ENCODE data around the gene SOX9.

Gene SOX9

DNA sequence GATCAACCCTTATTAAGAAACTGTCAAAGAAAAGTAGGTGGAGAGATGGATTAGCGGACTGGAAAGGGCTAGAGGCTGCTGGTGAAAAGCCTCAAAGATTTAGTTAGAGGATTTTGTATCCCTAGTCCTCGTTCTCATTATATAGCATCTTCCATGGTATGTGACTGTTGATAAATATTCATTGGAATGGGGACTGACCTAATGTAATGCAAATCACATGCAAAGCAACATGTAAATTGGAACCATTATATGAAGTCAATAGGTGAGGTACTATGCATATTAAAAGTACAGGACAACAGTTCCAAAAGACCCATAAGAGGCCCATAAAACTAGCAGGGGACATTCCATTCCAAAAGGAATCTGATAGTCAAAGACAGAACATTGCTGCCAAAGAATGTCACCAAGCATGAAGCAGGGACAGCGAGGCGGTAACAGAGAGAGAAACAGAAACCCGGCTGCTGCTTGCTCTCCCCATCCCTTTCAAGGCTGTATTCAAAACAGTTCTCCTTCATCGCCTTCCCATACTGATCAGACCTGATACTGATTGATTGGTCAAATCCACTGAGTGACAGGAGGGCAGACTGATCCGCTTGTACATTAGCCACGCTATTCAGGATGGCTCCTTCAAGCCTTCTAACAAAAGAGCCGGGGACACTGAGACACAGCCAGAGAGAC lies 44.5 kb downstream of the SOX9 start:
- Histone ChIP-seq H3K9ac (ENCODE audit: low read depth, low read length) (no peak overlapping the region), H3K4me3 (ENCODE audit: low read depth, low read length) (no peak overlapping the region), H3K9me3 (ENCODE audit: control insufficient read depth, insufficient read depth, low read length) (no peaks in the 10 kb centered on the region), H3K27me3 (ENCODE audit: control insufficient read depth, insufficient read depth, low read length) (peaks cover 3% of the 10 kb centered on the region; the same call in 1 of the 2 replicates), H3K36me3 (ENCODE audit: control insufficient read depth, insufficient read depth, low read length) (no peaks in the 10 kb centered on the region), H3K27ac (ENCODE audit: low read depth, low read length) (peak overlapping the region; percentile 5), H3K4me1 (ENCODE audit: control insufficient read depth, insufficient read depth, low read length) (peaks cover 23% of the 10 kb centered on the region)

- H3K36me3 ChIP-seq (ENCODE audit: control insufficient read depth, insufficient read depth, low read length): no peaks in the 10 kb centered on the region
- no peak overlapping the region for H3K4me3 ChIP-seq (ENCODE audit: low read depth, low read length)
- no peaks in the 10 kb centered on the region for H3K9me3 ChIP-seq (ENCODE audit: control insufficient read depth, insufficient read depth, low read length)
- H3K27me3 ChIP-seq (ENCODE audit: control insufficient read depth, insufficient read depth, low read length): peaks cover 3% of the 10 kb centered on the region; the same call in 1 of the 2 replicates
- peak overlapping the region; percentile 5 for H3K27ac ChIP-seq (ENCODE audit: low read depth, low read length)
- H3K9ac ChIP-seq (ENCODE audit: low read depth, low read length): no peak overlapping the region
- H3K4me1 ChIP-seq (ENCODE audit: control insufficient read depth, insufficient read depth, low read length): peaks cover 23% of the 10 kb centered on the region
Measured at GRCh38 chr17:72165867-72166439, 45.1 kb downstream of the SOX9 start.

DNA sequence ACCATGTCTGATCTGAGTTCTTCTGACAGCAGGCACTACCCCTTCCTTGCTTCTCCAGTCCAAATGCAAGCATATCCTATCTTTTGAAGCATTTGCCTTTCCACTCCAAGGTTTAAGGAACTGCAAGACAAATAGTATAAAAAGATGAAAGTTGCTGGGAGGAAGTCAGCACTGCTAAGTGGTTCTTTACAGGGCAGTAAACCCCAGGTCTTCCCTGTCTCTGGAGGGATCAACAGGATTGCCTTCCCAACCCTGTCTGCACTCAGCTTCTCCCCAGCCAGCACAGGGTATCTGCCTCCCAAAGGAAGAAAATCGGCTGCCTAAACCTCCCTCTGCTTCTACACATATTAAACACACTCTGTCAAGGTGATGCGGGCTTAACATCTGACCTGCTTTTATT lies 46.8 kb downstream of the SOX9 start:
- Histone ChIP-seq H3K9ac (ENCODE audit: low read depth, low read length) (no peak overlapping the region), H3K4me1 (ENCODE audit: control insufficient read depth, insufficient read depth, low read length) (peaks cover 30% of the 10 kb centered on the region), H3K27me3 (ENCODE audit: control insufficient read depth, insufficient read depth, low read length) (peaks cover 3% of the 10 kb centered on the region; the same call in 1 of the 2 replicates), H3K36me3 (ENCODE audit: control insufficient read depth, insufficient read depth, low read length) (no peaks in the 10 kb centered on the region), H3K4me3 (ENCODE audit: low read depth, low read length) (no peak overlapping the region), H3K9me3 (ENCODE audit: control insufficient read depth, insufficient read depth, low read length) (no peaks in the 10 kb centered on the region), H3K27ac (ENCODE audit: low read depth, low read length) (no peak overlapping the region)

- Histone ChIP-seq H3K27me3 (ENCODE audit: control insufficient read depth, insufficient read depth, low read length) (peaks cover 3% of the 10 kb centered on the region; the same call in 1 of the 2 replicates), H3K36me3 (ENCODE audit: control insufficient read depth, insufficient read depth, low read length) (no peaks in the 10 kb centered on the region), H3K9me3 (ENCODE audit: control insufficient read depth, insufficient read depth, low read length) (no peaks in the 10 kb centered on the region), H3K27ac (ENCODE audit: low read depth, low read length) (no peak overlapping the region), H3K4me3 (ENCODE audit: low read depth, low read length) (no peak overlapping the region), H3K9ac (ENCODE audit: low read depth, low read length) (no peak overlapping the region), H3K4me1 (ENCODE audit: control insufficient read depth, insufficient read depth, low read length) (peaks cover 29% of the 10 kb centered on the region)
Measured at GRCh38 chr17:72169823-72170222, 49.0 kb downstream of the SOX9 start.

- Histone ChIP-seq H3K36me3 (ENCODE audit: control insufficient read depth, insufficient read depth, low read length) (no peaks in the 10 kb centered on the region), H3K27me3 (ENCODE audit: control insufficient read depth, insufficient read depth, low read length) (no peaks in the 10 kb centered on the region), H3K9ac (ENCODE audit: low read depth, low read length) (no peak overlapping the region), H3K4me3 (ENCODE audit: low read depth, low read length) (no peak overlapping the region), H3K4me1 (ENCODE audit: control insufficient read depth, insufficient read depth, low read length) (peaks cover 24% of the 10 kb centered on the region), H3K27ac (ENCODE audit: low read depth, low read length) (no peak overlapping the region), H3K9me3 (ENCODE audit: control insufficient read depth, insufficient read depth, low read length) (no peaks in the 10 kb centered on the region)
Measured at GRCh38 chr17:72171703-72172667, 51.2 kb downstream of the SOX9 start.

DNA sequence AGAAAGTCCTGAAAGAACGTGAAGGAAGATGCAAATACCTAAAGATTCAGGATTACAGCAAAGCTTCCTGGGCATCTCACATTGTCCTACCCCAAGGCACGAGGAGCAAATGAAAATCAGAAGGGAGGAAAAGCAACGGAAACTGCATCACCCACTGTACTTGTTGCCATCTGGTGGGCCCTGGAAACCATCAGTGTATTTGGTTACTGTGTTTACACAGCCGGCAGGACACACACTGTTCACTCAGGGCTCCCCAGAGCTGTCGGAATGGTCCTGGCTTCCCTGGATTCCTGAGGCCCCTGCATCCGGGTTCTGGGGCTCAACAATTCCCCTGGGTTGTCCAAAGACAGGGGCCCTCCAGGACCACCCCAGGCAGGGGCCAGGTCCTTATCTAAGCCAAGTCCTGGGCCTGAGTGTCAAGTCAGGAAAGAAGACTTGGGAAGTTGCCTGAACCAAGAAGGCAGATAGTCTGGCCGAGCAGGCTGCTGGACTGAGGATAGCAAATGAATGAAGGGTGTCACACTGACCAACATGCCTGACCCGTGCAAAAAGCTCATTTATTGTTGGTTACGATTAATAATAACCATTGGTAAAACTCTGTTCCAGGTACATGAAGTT lies 52.8 kb downstream of the SOX9 start:
- no peak overlapping the region for H3K4me3 ChIP-seq (ENCODE audit: low read depth, low read length)
- H3K27ac ChIP-seq (ENCODE audit: low read depth, low read length): no peak overlapping the region
- H3K36me3 ChIP-seq (ENCODE audit: control insufficient read depth, insufficient read depth, low read length): no peaks in the 10 kb centered on the region
- no peaks in the 10 kb centered on the region for H3K9me3 ChIP-seq (ENCODE audit: control insufficient read depth, insufficient read depth, low read length)
- H3K4me1 ChIP-seq (ENCODE audit: control insufficient read depth, insufficient read depth, low read length): peaks cover 29% of the 10 kb centered on the region
- H3K9ac ChIP-seq (ENCODE audit: low read depth, low read length): no peak overlapping the region
- H3K27me3 ChIP-seq (ENCODE audit: control insufficient read depth, insufficient read depth, low read length): no peaks in the 10 kb centered on the region

DNA sequence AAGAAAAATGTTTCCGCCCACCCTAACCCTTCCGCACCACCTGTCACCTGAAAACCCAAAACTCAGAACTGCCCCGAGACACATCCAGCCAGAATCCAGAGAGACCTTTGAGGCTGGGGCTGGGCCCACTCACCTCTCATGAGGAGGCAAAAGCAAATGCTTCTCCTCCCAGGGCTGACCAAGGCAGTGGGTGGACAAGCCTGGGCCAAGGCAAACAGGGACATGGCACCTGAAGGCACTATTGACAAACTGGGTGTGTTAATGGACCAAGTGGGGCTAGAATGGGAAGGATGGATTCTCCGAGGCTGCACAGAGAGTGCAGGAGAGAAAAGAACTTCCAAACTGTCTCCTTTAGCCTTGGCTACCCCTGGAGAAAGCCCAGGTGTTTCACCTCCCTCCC lies 54.4 kb downstream of the SOX9 start:
- Histone ChIP-seq H3K4me1 (ENCODE audit: control insufficient read depth, insufficient read depth, low read length) (peaks cover 29% of the 10 kb centered on the region), H3K9me3 (ENCODE audit: control insufficient read depth, insufficient read depth, low read length) (no peaks in the 10 kb centered on the region)

More for the DNA sequence above, 54.4 kb downstream of the SOX9 start:
- Histone ChIP-seq H3K4me3 (ENCODE audit: low read depth, low read length) (no peak overlapping the region), H3K9ac (ENCODE audit: low read depth, low read length) (no peak overlapping the region), H3K27ac (ENCODE audit: low read depth, low read length) (no peak overlapping the region), H3K27me3 (ENCODE audit: control insufficient read depth, insufficient read depth, low read length) (no peaks in the 10 kb centered on the region), H3K36me3 (ENCODE audit: control insufficient read depth, insufficient read depth, low read length) (no peaks in the 10 kb centered on the region)

Data from HUES48 (cell line).